Kidney (tissue), 14 donors: ENCODE results near the gene SENP1. TPM values are rescaled to one million over a fixed set of nuclear protein-coding genes. Genes with fewer than 3 reads are reported as not detected.

Experiments
- DNase-seq, 5 donors: peaks; one replicate each; pipeline ENCODE4 v3.0.0-alpha.2; 2013 to 2020
- FAIRE-seq: peaks from 2 replicates; lab custom pipeline; 2012; peaks lifted over from hg19 to GRCh38; lab: Jason Lieb, UNC
- H3K27ac ChIP-seq, 2 donors: one replicate each; pipeline ENCODE4 v1.7.0; 2013; ENCODE audit warnings: low read depth in 2 of 2, low read length in 2 of 2, inconsistent platforms in 1 of 2
- H3K27me3 ChIP-seq: one replicate; pipeline ENCODE4 v1.7.1; 2013; ENCODE audit warnings: low read length, inconsistent platforms; ENCODE audit not compliant: control insufficient read depth, insufficient read depth
- H3K36me3 ChIP-seq, 3 donors: one replicate each; pipeline versions ENCODE4 v1.7.0 to v1.7.1; 2013; ENCODE audit warnings: low read length in 3 of 3, control low read depth in 1 of 3, inconsistent platforms in 1 of 3; ENCODE audit not compliant: insufficient read depth in 3 of 3, control insufficient read depth in 2 of 3
- H3K4me1 ChIP-seq, 3 donors: one replicate each; pipeline versions ENCODE4 v1.7.0 to v1.7.1; 2013; ENCODE audit warnings: low read length in 3 of 3, inconsistent platforms in 1 of 3, low read depth in 1 of 3; ENCODE audit not compliant: control insufficient read depth in 2 of 3, insufficient read depth in 2 of 3
- H3K4me3 ChIP-seq, 3 donors: one replicate each; pipeline versions ENCODE4 v1.7.0 to v1.8.1; 2013; ENCODE audit warnings: low read length in 3 of 3, control low read depth in 1 of 3, inconsistent platforms in 1 of 3
- H3K9ac ChIP-seq, 3 donors: one replicate each; pipeline versions ENCODE4 v1.7.0 to v1.7.1; 2013; ENCODE audit warnings: low read length in 3 of 3, control low read depth in 1 of 3, inconsistent platforms in 1 of 3
- H3K9me3 ChIP-seq, 3 donors: one replicate each; pipeline versions ENCODE4 v1.7.0 to v1.7.1; 2013; ENCODE audit warnings: low read length in 3 of 3, control low read depth in 1 of 3, inconsistent platforms in 1 of 3; ENCODE audit not compliant: control insufficient read depth in 2 of 3, insufficient read depth in 1 of 3
- intact Hi-C: fragments of 100-400 bp; cut with DNase I; formaldehyde crosslinking; loops from one replicate; pipeline ENCODE4 v1.11.1; 2022
- polyA plus RNA-seq: library from polyadenylated mRNA; stranded (reverse); fragments of 350-450 nt; fragmentation: Illumina TruSeq; extraction: RNeasy Lipid Tissue Mini Kit (QIAGEN cat#74804); gene quantifications from one replicate; pipeline ENCODE4 v1.2.3, GENCODE V29; 2014; ENCODE audit warnings: low read depth, low replicate concordance; ENCODE audit not compliant: insufficient read depth
- total RNA-seq: library from RNA; stranded (reverse); fragmentation: NEBNext Ultra II Directional; extraction: Animal tissue kit (Norgen Biotek cat#: 25700); gene quantifications from one replicate; pipeline ENCODE4 v1.2.1, GENCODE V29; 2021
- TF ChIP-seq, protein P1 (sequence below): IDR thresholded peaks from 3 replicates; pipeline ENCODE4 v1.5.1; 2012; ENCODE audit warnings: mild to moderate bottlenecking, moderate library complexity, borderline replicate concordance; ENCODE audit not compliant: insufficient read depth; ENCODE audit errors: extremely low read depth
- donor health status: control.
- donor health status: control.
- donor health status: control.
- donor health status: control.
- donor health status: control.
- donor health status: DM: yes; HTN: yes; CAD: no.
- donor health status: Normal renal cell carcinoma (clear cell type).

The SENP1 gene
- total and polyA plus RNA-seq, 2 donors from 2014 or later = 3.5 to 19.4 TPM

- Histone ChIP-seq H3K4me3 (no peak overlapping the region), H3K4me1 (peaks cover 0 to 4% (median 3%) of the 10 kb centered on the region in 3 donors), H3K27ac (no peak overlapping the region), H3K27me3 (no peaks in the 10 kb centered on the region), H3K36me3 (no peaks in the 10 kb centered on the region), H3K9me3 (no peaks in the 10 kb centered on the region), H3K9ac (no peak overlapping the region)
- FAIRE-seq (no peak), DNase-seq (peak in 1 of 5 donors; percentile 29)
- TF ChIP-seq, protein P1, sequence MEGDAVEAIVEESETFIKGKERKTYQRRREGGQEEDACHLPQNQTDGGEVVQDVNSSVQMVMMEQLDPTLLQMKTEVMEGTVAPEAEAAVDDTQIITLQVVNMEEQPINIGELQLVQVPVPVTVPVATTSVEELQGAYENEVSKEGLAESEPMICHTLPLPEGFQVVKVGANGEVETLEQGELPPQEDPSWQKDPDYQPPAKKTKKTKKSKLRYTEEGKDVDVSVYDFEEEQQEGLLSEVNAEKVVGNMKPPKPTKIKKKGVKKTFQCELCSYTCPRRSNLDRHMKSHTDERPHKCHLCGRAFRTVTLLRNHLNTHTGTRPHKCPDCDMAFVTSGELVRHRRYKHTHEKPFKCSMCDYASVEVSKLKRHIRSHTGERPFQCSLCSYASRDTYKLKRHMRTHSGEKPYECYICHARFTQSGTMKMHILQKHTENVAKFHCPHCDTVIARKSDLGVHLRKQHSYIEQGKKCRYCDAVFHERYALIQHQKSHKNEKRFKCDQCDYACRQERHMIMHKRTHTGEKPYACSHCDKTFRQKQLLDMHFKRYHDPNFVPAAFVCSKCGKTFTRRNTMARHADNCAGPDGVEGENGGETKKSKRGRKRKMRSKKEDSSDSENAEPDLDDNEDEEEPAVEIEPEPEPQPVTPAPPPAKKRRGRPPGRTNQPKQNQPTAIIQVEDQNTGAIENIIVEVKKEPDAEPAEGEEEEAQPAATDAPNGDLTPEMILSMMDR = no peak
- intact Hi-C loops = no loop called here
Measured at GRCh38 chr12:48038085-48038484, 67.8 kb downstream of the SENP1 start.

GRCh38 chr12:48037267-48037915, 68.5 kb downstream of the SENP1 start:
- FAIRE-seq = no peak
- Histone ChIP-seq H3K9me3 (no peaks in the 10 kb centered on the region), H3K27me3 (no peaks in the 10 kb centered on the region), H3K27ac (no peak overlapping the region), H3K4me3 (no peak overlapping the region), H3K4me1 (peaks cover 0 to 4% (median 3%) of the 10 kb centered on the region in 3 donors), H3K36me3 (no peaks in the 10 kb centered on the region), H3K9ac (no peak overlapping the region)
- intact Hi-C loops = no loop called here
- TF ChIP-seq, protein P1 = no peak
- peak in 4 of 5 donors; percentile 93 to 96 (median 94) for DNase-seq

GRCh38 chr12:48036818-48037217, 69.1 kb downstream of the SENP1 start:
- DNase-seq = no peak
- no peak overlapping the region for H3K9ac ChIP-seq
- TF ChIP-seq, protein P1 = no peak
- intact Hi-C loops = no loop called here
- no peaks in the 10 kb centered on the region for H3K9me3 ChIP-seq
- FAIRE-seq = no peak
- H3K36me3 ChIP-seq = no peaks in the 10 kb centered on the region
- peaks cover 0 to 4% (median 3%) of the 10 kb centered on the region in 3 donors for H3K4me1 ChIP-seq
- no peaks in the 10 kb centered on the region for H3K27me3 ChIP-seq
- H3K27ac ChIP-seq = no peak overlapping the region
- H3K4me3 ChIP-seq = no peak overlapping the region
